GM18505 (cell line): ENCODE measurements around the gene ZDHHC12.
"Not testable (repeated sequence)": the region's sequence is repeated elsewhere in the genome, so short reads cannot be mapped to it uniquely, and the experiment has no call there.

Source experiments
- ATAC-seq: cut with Tn5 transposase; IDR thresholded peaks from one replicate; pipeline ENCODE4 v1.9.1; 2021; ENCODE audit not compliant: unreplicated experiment
- POLR2A ChIP-seq: IDR thresholded peaks from 4 replicates; pipeline ENCODE4 v1.6.1; 2011; ENCODE audit warnings: borderline replicate concordance; ENCODE audit not compliant: insufficient read depth, insufficient read length; ENCODE audit errors: extremely low read depth

ZDHHC12 gene

DNA sequence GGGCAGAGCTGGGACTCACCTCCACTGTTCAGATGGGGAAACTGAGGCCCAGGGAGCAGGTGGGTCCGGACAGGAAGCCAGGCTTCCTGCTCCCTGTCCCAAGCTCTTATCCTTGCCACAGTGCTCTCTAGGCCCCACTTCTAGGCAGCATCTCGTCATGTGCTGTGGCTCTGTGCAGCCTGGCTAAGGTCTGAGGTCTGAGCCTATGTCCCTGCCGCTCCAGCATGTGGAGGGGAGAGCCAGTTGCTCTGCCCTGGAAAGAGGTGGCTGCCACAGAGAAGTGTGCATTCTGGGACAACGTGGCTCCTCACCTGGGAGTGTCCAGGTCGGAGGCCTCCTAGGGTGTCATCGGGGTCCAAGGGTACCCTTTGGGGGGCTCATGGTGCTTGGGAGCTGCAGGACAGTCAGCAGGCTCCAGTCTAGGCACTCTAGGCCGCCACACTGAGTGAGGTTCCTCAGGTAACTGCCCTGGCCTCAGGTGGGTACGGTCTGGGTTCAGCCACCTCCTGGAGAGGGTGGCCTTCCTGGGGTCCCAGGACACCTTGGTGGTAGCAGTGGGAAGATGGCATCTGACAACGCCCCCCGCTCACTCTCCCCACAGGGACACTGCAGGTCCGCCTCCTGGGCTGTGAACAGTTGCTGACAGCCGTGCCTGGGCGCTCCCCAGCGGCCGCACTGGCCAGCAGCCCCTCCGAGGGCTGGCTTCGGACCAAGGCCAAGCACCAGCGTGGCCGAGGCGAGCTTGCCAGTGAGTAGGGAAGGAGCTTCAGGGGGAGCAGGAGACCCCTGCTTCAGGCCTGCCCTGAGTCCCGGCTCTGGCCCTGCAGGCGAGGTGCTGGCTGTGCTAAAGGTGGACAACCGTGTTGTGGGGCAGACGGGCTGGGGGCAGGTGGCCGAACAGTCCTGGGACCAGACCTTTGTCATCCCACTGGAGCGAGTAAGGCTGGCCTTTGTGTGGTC is 11.2 kb downstream of the ZDHHC12 start:
- no peak for ATAC-seq
- no peak for TF ChIP-seq POLR2A

DNA sequence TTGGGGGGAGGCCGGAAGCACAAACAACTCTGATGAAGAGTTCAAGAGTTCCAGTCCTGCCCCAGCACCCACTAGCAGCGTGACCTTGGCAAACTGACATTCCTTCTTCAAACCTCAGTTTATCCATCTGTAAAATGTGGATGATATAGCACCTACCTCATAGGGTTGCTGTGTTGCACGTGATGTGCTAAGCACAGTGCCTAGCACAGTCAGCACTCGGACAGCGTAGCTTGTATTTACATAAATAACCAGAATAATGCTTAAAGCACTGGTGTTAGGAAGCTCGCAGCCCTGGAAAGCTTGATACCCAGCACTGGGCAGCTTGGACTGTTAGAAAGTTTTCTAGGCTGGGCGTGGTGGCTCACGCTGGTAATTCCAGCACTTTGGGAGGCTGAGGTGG is 16.5 kb downstream of the ZDHHC12 start:
- no peak for ATAC-seq
- no peak for TF ChIP-seq POLR2A

DNA sequence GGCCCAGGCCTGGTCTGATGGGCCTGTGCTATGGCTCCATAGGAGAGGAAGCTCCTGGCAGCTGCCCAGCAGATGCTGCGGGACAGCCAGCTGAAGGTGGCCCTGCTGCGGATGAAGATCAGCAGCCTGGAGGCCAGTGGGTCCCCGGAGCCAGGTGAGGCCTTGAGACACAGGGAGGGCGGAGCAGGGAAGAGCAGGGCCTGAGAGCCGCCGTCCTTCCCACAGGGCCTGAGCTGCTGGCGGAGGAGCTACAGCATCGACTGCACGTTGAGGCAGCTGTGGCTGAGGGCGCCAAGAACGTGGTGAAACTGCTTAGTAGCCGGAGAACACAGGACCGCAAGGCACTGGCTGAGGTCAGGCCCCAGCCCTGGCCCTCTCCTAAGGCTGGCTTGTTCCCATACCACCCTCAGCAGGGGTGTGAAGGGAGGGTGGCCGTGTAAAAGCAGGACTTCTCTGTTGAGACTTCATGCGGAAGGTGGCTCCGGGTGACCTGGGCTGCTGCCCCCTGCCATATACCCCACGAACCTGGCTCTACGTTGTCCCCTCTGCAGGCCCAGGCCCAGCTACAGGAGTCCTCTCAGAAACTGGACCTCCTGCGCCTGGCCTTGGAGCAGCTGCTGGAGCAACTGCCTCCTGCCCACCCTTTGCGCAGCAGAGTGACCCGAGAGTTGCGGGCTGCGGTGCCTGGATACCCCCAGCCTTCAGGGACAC is 17.1 kb downstream of the ZDHHC12 start:
- no peak for ATAC-seq
- no peak for TF ChIP-seq POLR2A

DNA sequence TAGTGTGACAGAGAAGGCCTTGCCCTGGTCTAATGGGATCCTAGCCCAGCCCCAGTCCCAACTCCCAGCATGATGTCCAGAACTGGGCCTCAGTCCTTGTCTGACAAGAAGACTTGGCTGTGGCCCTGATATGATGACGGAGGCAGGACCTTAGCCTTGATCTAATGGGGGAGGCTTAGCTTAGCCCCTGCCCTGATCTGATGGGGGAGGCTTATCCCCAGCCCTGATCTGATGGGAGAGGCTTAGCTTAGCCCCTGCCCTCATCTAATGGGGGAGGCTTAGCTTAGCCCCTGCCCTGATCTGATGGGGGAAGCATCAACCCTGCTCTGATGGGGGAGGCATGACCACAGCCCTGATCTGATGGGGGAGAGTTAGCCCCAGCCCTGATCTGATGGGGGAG is 17.9 kb downstream of the ZDHHC12 start:
- no peak for ATAC-seq
- no peak for TF ChIP-seq POLR2A

DNA sequence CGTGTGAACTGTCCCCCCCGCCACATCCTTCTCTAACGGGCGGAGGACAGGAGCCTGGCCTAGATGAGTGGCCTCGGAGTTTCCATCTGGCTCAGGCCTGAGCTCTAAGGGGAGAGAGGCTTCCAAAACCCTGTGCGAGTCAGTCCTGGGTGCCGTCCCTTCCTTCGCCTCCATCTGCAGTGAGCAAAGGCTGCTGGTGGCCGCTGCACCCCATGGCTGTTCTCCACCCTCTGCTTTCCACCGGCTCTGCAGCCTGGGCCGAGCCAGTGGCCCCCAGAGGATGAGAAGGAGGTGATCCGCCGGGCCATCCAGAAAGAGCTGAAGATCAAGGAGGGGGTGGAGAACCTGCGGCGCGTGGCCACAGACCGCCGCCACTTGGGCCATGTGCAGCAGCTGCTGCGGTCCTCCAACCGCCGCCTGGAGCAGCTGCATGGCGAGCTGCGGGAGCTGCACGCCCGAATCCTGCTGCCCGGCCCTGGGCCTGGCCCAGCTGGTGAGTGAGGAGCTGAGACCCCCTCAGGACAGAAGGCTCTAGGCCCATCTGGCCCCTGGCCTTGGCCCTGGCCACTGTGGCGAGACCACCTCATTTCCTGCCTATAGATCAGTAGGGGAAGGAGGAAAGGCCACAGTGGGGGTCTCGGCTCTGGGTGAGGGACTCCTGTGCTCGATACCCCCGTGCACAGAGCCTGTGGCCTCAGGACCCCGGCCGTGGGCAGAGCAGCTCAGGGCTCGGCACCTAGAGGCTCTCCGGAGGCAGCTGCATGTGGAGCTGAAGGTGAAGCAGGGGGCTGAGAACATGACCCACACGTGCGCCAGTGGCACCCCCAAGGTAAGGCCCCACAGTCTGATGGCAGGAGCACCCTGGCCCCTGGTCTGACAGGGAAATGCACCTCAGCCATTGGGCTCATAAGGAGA is 18.6 kb downstream of the ZDHHC12 start:
- ATAC-seq: no peak
- no peak for TF ChIP-seq POLR2A

DNA sequence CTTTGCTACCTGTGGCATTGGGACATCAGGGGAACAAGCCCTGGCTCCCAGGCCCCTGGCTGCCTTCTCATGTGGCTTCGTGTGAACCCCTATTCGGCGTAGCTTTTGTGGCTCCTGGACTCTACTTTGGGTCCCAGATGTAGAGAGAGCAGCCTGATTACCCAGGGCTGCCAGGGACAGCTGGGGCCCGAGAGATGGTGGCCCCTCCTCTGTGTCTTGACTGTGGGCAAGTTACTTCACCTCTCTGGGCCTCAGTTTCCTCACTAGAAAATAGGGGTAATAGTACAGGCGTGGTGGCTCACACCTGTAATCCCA is 19.6 kb downstream of the ZDHHC12 start:
- no peak for TF ChIP-seq POLR2A
- ATAC-seq: no peak

DNA sequence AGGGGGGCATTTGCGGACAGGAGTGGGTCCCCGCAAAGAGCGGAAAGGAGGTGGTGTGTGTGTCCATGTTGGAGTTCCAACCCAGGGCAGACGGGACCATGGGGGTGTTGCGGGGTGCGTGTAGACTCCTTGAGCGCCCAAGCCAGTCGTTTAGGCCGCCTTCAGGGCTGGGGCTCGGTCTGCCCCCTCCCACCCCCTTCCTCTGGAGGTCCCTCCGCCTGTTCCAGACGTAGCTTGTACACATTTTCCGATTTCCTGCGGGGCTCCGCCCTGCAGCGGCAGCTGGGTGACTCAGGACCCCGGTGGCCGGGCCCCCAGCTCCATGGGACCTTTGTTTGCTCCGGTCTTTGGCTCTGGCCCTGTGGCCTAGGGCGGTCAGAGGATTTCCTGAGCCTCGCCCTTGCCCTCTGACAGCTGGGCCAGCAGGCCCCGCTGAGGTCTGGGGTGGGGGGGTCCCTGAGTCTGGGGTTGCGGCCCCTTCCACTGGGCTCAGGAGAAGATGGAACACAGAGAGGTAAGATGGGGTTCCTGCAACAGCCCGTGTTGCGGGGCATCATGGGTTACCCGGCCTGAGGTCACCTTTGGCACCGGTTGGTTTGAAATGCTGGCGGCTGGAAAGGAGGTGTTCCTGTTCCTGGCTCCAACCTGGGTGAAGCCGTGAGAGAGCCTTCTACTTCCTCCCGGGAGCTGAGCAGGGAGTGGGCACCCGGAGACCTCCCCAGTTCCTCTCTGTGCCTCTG is 20.1 kb downstream of the ZDHHC12 start:
- no peak for TF ChIP-seq POLR2A
- ATAC-seq: no peak

DNA sequence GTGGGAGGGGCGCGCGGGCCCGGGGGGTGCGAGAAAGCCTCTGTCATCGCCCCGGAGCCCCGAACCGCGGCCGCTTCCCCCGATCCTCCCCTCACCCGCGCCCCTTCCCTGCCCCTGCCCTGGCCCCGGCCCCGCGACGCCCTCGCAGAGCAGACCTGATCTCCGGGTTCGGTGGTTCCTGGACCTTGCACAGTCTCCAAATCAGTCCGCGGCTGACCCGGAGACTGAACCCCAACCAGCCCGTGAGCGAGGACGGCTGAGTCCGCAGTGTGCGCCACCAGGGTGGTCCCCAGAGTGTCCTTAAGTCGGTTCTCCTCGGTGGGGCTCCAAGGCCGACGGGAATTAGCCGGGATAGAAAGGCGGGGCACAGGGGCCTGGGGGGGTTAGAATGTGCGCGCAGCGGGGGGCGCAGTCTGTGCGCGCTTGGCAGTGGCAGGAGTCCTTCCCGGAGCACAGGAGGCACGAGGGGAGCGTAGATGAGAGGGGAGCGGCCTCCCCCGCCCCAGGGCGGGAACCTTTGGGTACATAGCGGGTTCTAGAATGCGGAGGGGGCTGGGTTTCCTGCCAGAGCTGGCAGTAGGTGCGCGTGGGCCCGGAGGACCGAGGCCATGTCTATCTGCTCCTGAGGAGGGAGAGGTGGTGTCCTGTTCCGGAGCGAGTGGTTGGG is 20.8 kb downstream of the ZDHHC12 start:
- peak; percentile 23 for ATAC-seq
- TF ChIP-seq POLR2A: no peak

DNA sequence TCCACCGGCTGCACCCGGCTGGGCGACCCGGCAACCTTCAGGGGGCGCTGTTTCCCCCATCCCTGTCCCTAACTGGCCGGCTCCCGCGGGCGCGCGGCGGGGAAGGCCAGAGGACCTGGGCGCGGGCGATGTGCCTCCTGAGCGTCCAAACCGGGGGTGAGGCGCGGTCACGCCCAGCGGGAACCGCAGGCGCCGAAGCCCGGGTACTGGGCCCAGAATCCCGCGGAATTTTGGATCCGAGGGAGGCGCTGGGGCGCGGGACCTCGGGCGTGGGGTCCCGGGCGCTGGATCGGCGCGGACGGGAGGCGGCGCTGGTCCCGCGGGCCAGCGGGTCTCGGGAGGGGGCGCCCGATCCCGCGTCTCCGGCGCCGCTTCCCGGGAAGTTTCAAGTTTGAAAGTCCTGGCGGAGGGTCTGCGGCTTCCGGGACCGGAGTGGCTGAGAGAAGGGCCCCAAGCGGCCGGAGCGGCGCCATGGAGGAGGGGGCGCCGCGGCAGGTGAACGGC is 21.4 kb downstream of the ZDHHC12 start, which contains the start of gene PKN3:
TSS of gene PKN3 (plus strand) at position 59 of the 504 bp plus-strand sequence. CDS start at position 472, 413 bp downstream.
- TF ChIP-seq POLR2A: peak; percentile 51
- ATAC-seq: peak; percentile 66

DNA sequence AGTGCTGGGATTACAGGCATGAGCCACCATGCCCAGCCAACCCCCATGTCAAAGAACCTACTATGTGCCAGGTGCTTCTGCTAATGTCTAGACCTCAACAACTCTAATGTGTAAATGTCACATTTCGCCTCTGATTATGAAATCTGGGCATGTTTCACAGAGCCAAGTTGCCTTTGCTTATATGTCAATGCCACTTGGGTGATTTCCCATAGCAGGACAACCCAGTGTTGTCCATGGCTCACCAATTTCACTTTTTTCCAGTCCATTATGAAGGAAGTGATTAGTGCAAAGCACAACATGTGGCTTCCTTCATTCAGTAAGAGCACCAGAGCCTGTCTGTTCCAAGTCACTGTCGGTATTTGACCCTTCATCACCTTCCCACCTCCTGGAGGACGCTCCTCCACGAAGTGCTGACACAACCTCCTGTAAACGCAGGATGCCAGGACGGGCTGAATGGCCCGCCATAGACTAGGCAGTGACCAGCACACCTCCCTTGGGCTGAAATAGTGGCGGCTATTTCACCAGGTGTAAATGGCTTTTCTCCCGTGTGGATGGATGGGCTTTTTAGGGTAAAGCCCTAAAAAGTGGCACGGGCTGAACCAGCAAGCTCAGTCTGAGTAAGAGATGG is 22.6 kb downstream of the ZDHHC12 start:
- ATAC-seq: no peak
- no peak for TF ChIP-seq POLR2A

DNA sequence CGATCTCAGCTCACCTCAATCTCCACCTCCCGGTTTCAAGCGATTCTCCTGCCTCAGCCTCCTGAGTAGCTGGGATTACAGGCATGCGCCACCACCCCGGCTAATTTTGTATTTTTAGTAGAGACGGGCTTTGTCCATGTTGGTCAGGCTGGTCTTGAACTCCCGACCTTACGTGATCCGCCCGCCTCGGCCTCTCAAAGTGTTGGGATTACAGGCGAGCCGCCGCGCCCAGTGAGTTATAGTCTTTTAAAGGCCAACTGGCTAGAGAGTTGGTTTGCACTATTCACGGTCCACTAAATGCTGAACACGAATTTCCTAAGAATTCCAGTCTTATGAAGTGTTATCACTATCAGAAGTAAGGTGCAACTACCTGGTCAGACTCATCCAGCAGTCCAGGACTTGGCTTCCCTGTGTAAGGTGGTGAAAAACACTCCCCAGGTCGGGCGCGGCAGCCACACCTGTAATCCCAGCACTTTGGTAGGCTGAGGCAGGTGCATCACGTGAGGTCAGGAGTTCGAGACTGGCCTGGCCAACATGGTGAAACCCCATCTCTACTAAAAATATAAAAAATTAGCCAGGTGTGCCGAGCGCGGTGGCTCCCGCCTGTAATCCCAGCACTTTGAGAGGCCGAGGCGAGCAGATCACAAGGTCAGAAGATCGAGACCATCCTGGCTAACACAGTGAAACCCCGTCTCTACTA is 24.7 kb downstream of the ZDHHC12 start:
- not testable (repeated sequence) for ATAC-seq
